AG04450 (cell line): ENCODE results near the gene PRCD. TPM values are rescaled to one million over a fixed set of nuclear protein-coding genes. Genes with fewer than 3 reads are reported as not detected.

Experiments
- CTCF ChIA-PET: fragments of 300-600, 350-600 bp; formaldehyde crosslinking; extraction: SDS; loops from one replicate; lab custom pipeline; 2022; ENCODE audit warnings: antibody characterized with exemption, inconsistent platforms; lab: Charles Lee
- POLR2A ChIA-PET: fragments of 350-600 bp; formaldehyde crosslinking; extraction: SDS; loops from one replicate; lab custom pipeline; 2021; ENCODE audit warnings: antibody characterized with exemption, inconsistent platforms; lab: Yijun Ruan, JAX
- DNase-seq: peaks from one replicate; pipeline ENCODE4 v3.0.0-alpha.2; 2011; ENCODE audit warnings: low read depth, low spot score
- H3K27ac ChIP-seq: one replicate; pipeline ENCODE4 v1.5.1; 2012; ENCODE audit warnings: low read depth, low read length, control low read depth
- H3K27me3 ChIP-seq: one replicate; pipeline ENCODE4 v1.6.0; 2012; ENCODE audit warnings: low read length; ENCODE audit not compliant: control insufficient read depth, insufficient read depth
- H3K4me3 ChIP-seq: 2 replicates; pipeline ENCODE4 v1.5.1; 2011; ENCODE audit warnings: mild to moderate bottlenecking, low read depth, low read length, control low read depth
- H3K9me3 ChIP-seq: 2 replicates; pipeline ENCODE4 v1.5.1; 2012; ENCODE audit warnings: low read length; ENCODE audit not compliant: control insufficient read depth, insufficient read depth
- CTCF ChIP-seq: IDR thresholded peaks from 2 replicates; pipeline ENCODE4 v1.5.1; 2011; ENCODE audit warnings: low read depth, low read length, control low read depth, inconsistent platforms
- polyA plus RNA-seq: library from polyadenylated mRNA; depleted of rRNA; stranded (reverse); fragments of >200 nt; gene quantifications from 2 replicates; pipeline ENCODE4 v1.2.3, GENCODE V29; 2011

Gene PRCD
- polyA plus RNA-seq, 1 experiment, result 0.69 TPM

- peak; percentile 68 for DNase-seq
- ChIA-PET POLR2A (interaction anchor here (0.7 to 1.3 kb wide), 4 partner anchors 8 to 34 kb away, joined by 3 to 4 read pairs (median 4); no protein-coding TSS in a partner anchor), CTCF (interaction anchor here (1.2 to 2.6 kb wide), 3 partner anchors 14 to 34 kb away, joined by 6 to 8 read pairs (median 7); partner anchors contain the start of gene AANAT)
- no peaks in the 10 kb centered on the region for H3K9me3 ChIP-seq
- H3K4me3 ChIP-seq, result peak overlapping the region; percentile 10
- no peak for TF ChIP-seq CTCF
- H3K27me3 ChIP-seq, result no peaks in the 10 kb centered on the region
- H3K27ac ChIP-seq, result peak overlapping the region; percentile 94
Observed at GRCh38 chr17:76492989-76493501, 46.8 kb upstream of the PRCD start.

GRCh38 chr17:76493505-76494167, 46.2 kb upstream of the PRCD start:
- no peak for TF ChIP-seq CTCF
- Histone ChIP-seq H3K27me3 (no peaks in the 10 kb centered on the region), H3K27ac (peak overlapping the region; percentile 94), H3K9me3 (no peaks in the 10 kb centered on the region), H3K4me3 (no peak overlapping the region)
- POLR2A ChIA-PET, result interaction anchor here (0.7 to 1.3 kb wide), 4 partner anchors 9 to 35 kb away, joined by 3 to 4 read pairs (median 4); no protein-coding TSS in a partner anchor
- CTCF ChIA-PET, result interaction anchor here (1.2 to 2.6 kb wide), 3 partner anchors 14 to 35 kb away, joined by 6 to 8 read pairs (median 7); partner anchors contain the start of gene AANAT
- DNase-seq, result no peak

GRCh38 chr17:76495663-76496400, 44.0 kb upstream of the PRCD start:
- no peak for DNase-seq
- no peak overlapping the region for H3K4me3 ChIP-seq
- CTCF ChIA-PET, result interaction anchor here (0.6 kb wide), 1 partner anchor 90 kb away, joined by 3 read pairs; no protein-coding TSS in a partner anchor
- no peak for TF ChIP-seq CTCF
- no peaks in the 10 kb centered on the region for H3K27me3 ChIP-seq
- no peaks in the 10 kb centered on the region for H3K9me3 ChIP-seq
- H3K27ac ChIP-seq, result no peak overlapping the region
- POLR2A ChIA-PET, result no interaction called here

GRCh38 chr17:76496464-76496863, 43.4 kb upstream of the PRCD start:
- H3K4me3 ChIP-seq, result no peak overlapping the region
- DNase-seq, result no peak
- no peak overlapping the region for H3K27ac ChIP-seq
- no peaks in the 10 kb centered on the region for H3K27me3 ChIP-seq
- ChIA-PET CTCF (interaction anchor here (0.6 kb wide), 1 partner anchor 90 kb away, joined by 3 read pairs; no protein-coding TSS in a partner anchor), POLR2A (no interaction called here)
- TF ChIP-seq CTCF, result no peak
- no peaks in the 10 kb centered on the region for H3K9me3 ChIP-seq
